Uterus (tissue), 2 donors: ENCODE data around the gene ZC3H11A.

Experiments
- POLR2A ChIP-seq, 2 donors: fragments of 450-650 bp; IDR thresholded peaks; one replicate each; pipeline ENCODE4 v1.6.1; 2016; ENCODE audit warnings: antibody characterized with exemption in 2 of 2, mild to moderate bottlenecking in 1 of 2, moderate library complexity in 1 of 2
- TF ChIP-seq, protein P1 (sequence below), 4 experiments: fragments of 200-600 bp in 2 of 4; fragments of 450-650 bp in 2 of 4; sonication (generic) in 2 of 4; IDR thresholded peaks; one replicate each; pipeline ENCODE4 v1.5.1; 2016 to 2019; ENCODE audit warnings: antibody characterized with exemption in 4 of 4, mild to moderate bottlenecking in 2 of 4, moderate library complexity in 1 of 4

DNA sequence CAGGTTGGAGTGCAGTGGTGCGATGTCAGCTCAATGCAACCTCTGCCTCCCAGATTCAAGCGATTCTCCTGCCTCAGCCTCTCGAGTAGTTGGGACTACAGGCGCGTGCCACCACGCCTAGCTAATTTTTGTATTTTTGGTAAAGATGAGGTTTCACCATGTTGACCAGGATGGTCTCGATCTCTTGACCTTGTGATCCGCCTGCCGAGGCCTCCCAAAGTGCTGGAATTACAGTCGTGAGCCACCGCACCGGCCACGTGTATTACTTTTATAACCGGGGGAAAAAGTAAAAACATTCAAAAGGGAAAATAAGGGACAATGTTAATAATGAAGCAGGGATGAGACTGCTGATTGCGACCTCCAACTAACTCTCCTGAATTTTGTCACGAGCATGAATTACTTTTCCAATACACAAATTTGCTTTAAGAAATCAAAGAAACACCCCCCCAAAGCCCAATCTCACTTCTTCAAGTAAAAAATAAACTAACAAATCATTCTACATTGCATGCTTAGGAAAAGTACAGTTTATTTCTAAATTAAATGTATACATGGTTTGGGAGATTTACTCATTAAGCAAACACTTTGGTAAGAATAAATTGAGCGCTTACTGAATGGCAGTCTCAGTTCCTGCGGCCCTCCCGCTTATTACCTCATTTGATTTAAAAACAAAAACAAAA lies 521 bp upstream of the ZC3H11A start:
- no peak for TF ChIP-seq POLR2A (IDR thresholded peaks at IDR 0.05)
- TF ChIP-seq, protein P1, sequence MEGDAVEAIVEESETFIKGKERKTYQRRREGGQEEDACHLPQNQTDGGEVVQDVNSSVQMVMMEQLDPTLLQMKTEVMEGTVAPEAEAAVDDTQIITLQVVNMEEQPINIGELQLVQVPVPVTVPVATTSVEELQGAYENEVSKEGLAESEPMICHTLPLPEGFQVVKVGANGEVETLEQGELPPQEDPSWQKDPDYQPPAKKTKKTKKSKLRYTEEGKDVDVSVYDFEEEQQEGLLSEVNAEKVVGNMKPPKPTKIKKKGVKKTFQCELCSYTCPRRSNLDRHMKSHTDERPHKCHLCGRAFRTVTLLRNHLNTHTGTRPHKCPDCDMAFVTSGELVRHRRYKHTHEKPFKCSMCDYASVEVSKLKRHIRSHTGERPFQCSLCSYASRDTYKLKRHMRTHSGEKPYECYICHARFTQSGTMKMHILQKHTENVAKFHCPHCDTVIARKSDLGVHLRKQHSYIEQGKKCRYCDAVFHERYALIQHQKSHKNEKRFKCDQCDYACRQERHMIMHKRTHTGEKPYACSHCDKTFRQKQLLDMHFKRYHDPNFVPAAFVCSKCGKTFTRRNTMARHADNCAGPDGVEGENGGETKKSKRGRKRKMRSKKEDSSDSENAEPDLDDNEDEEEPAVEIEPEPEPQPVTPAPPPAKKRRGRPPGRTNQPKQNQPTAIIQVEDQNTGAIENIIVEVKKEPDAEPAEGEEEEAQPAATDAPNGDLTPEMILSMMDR (IDR thresholded peaks at IDR 0.05) = no peak
